ENCODE data around the gene HIPK1. TPM values are rescaled to one million over a fixed set of nuclear protein-coding genes. Genes with fewer than 3 reads are reported as not detected.
A peak's percentile ranks its signal among the peaks of the same experiment; 100 is the strongest.
"Not testable (repeated sequence)": the region's sequence is repeated elsewhere in the genome, so short reads cannot be mapped to it uniquely, and the experiment has no call there.

The HIPK1 gene
- total RNA-seq, 1 experiment from 2014 or later = 11.8 TPM

- no peak for DNase-seq (ENCODE audit: low spot score)
These were observed 53.8 kb downstream of the HIPK1 start for GRCh38 chr1:113982949-113983348.

- no peak for DNase-seq (ENCODE audit: low spot score)
These were observed 54.3 kb downstream of the HIPK1 start for GRCh38 chr1:113983391-113983790.

- DNase-seq (ENCODE audit: low spot score) = no peak
These were observed 54.7 kb downstream of the HIPK1 start for GRCh38 chr1:113983826-113984225.

- DNase-seq (ENCODE audit: low spot score) = no peak
These were observed 55.6 kb downstream of the HIPK1 start for GRCh38 chr1:113984710-113985109.

- DNase-seq (ENCODE audit: low spot score) = no peak
These were observed 57.7 kb downstream of the HIPK1 start for GRCh38 chr1:113986802-113987201.

- no peak for DNase-seq (ENCODE audit: low spot score)
These were observed 58.1 kb downstream of the HIPK1 start for GRCh38 chr1:113987259-113987658.

GRCh38 chr1:113990530-113990929 lies 61.4 kb downstream of the HIPK1 start:
- DNase-seq (ENCODE audit: low spot score) = no peak

GRCh38 chr1:113990961-113991360 lies 61.8 kb downstream of the HIPK1 start:
- DNase-seq (ENCODE audit: low spot score) = no peak

GRCh38 chr1:113991467-113991997 lies 62.4 kb downstream of the HIPK1 start:
- no peak for DNase-seq (ENCODE audit: low spot score)

GRCh38 chr1:113993072-113993471 lies 63.9 kb downstream of the HIPK1 start:
- DNase-seq (ENCODE audit: low spot score) = no peak

GRCh38 chr1:113993766-113994165 lies 64.6 kb downstream of the HIPK1 start:
- DNase-seq (ENCODE audit: low spot score) = no peak

GRCh38 chr1:113995382-113995781 lies 66.3 kb downstream of the HIPK1 start:
- no peak for DNase-seq (ENCODE audit: low spot score)

- DNase-seq (ENCODE audit: low spot score) = no peak
These were observed 69.2 kb downstream of the HIPK1 start for GRCh38 chr1:113998361-113998760.

GRCh38 chr1:113999233-113999632 lies 70.1 kb downstream of the HIPK1 start:
- no peak for DNase-seq (ENCODE audit: low spot score)

- DNase-seq (ENCODE audit: low spot score) = no peak
These were observed 70.7 kb downstream of the HIPK1 start for GRCh38 chr1:113999799-114000198.

GRCh38 chr1:114000406-114000805 lies 71.3 kb downstream of the HIPK1 start:
- DNase-seq (ENCODE audit: low spot score) = no peak

- no peak for DNase-seq (ENCODE audit: low spot score)
These were observed 73.5 kb downstream of the HIPK1 start for GRCh38 chr1:114002492-114003239.

GRCh38 chr1:114003431-114003830 lies 74.3 kb downstream of the HIPK1 start:
- no peak for DNase-seq (ENCODE audit: low spot score)

GRCh38 chr1:114006825-114007224 lies 77.7 kb downstream of the HIPK1 start:
- DNase-seq (ENCODE audit: low spot score) = not testable (repeated sequence)

GRCh38 chr1:114008480-114008941 lies 79.4 kb downstream of the HIPK1 start:
- DNase-seq (ENCODE audit: low spot score) = no peak

- DNase-seq (ENCODE audit: low spot score) = no peak
These were observed 79.9 kb downstream of the HIPK1 start for GRCh38 chr1:114008993-114009392.

GRCh38 chr1:114009393-114009792 lies 80.3 kb downstream of the HIPK1 start:
- DNase-seq (ENCODE audit: low spot score) = peak; percentile 50

- DNase-seq (ENCODE audit: low spot score) = no peak
These were observed 81.5 kb downstream of the HIPK1 start for GRCh38 chr1:114010433-114011184.
